CD4-positive, alpha-beta T cell treated with Interleukin-2 at 100 ng/mL for 4 hours (primary cell): ENCODE measurements around the gene TMED9.
A peak's percentile ranks its signal among the peaks of the same experiment; 100 is the strongest.
"Not testable (repeated sequence)": the region's sequence is repeated elsewhere in the genome, so short reads cannot be mapped to it uniquely, and the experiment has no call there.

Experiments used
- DNase-seq: peaks from one replicate; pipeline ENCODE4 v3.0.0-alpha.2; 2020; ENCODE audit warnings: low spot score

Gene TMED9

DNA sequence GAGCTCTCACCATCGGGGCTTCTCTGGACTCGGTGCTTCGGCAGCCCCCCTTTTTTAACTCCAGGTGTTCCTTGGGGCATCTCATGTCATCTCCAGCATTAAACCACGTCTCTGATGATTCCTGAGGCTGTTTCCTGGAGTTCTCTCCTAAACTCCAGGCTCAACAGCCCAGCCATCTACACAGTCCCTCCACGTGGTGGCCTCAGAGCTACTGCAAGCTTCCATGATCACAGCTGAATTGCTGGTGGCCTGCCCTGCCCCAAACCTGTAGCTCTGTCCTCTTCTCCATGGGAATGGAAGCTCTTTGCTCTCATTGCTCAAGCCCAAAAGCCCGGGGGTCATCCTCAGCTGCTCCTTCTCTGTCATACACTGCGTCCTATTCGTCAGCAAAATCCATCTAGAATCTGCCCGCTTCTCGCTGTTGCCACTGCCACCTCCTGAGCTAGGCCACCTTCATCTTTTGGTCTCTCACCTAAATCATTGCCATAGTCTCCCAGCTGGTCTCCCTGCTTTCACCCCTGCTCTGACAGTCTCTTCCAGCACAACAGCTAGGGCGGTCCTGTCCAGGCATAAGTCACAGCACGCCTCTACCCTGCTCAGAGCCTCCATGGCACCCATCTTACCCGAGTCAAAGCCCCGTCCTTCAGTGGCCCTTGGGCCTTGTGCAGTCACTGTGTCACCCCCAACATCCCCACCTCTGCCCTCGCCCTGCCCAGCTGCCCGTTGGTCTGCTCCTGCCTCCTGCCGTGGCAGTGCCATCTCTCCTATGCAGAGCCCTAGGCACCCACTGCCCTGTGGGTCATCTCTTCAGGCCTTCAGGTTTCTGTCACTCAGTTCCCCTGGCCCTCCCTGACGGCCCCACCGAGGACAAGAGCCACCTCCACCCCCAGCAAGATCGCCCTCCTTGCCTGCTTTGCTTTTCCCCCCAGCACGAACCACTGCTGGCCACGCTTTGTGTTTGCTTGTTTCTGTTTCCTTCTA, 14.4 kb downstream of the TMED9 start:
- no peak for DNase-seq

DNA sequence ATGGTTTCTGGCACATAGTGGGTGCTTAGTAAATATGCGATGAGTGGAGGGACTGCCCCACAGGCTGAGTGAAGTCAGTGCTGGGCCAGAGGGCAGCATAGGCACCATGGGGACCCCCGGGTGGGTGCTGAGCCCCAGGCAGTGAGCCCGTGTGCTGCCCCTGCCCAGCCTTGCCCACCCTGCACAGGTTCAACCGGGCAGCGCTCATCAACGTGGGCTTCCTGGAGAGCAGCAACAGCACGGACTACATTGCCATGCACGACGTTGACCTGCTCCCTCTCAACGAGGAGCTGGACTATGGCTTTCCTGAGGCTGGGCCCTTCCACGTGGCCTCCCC, 15.1 kb downstream of the TMED9 start:
- DNase-seq = no peak

DNA sequence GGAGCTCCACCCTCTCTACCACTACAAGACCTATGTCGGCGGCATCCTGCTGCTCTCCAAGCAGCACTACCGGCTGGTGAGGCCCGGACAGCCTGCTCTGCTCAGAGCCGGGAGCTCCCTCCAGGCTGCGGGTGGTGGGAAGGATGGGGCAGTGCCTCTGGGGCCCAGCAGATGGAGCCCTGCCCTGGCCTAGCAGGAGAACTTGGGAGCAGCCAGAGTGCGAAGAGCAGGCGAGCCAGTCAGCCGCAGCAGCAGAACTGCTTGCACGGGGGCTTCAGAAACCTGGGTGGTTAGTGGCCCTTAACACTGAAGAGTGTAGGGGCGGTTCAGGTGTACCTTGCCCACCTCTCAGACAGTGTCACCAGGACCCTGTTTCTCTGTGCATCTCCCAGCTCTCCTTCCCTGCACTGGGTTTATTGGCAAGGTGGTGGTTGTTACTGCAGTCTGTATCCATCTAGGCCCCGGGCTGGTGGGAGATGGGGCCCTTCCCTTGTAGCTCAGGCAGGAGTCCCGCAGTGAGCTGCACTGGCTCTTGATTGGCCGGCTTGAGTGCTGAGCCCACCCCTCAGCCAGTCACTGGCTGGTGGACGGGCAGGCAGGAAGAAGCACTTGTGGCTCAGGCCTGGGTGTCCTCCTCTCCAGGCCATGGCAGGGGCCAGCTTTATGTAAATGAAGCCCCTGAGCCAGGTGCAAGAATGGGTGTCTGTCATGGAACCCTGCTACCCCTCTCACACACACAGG, 15.6 kb downstream of the TMED9 start:
- DNase-seq = peak; percentile 65

DNA sequence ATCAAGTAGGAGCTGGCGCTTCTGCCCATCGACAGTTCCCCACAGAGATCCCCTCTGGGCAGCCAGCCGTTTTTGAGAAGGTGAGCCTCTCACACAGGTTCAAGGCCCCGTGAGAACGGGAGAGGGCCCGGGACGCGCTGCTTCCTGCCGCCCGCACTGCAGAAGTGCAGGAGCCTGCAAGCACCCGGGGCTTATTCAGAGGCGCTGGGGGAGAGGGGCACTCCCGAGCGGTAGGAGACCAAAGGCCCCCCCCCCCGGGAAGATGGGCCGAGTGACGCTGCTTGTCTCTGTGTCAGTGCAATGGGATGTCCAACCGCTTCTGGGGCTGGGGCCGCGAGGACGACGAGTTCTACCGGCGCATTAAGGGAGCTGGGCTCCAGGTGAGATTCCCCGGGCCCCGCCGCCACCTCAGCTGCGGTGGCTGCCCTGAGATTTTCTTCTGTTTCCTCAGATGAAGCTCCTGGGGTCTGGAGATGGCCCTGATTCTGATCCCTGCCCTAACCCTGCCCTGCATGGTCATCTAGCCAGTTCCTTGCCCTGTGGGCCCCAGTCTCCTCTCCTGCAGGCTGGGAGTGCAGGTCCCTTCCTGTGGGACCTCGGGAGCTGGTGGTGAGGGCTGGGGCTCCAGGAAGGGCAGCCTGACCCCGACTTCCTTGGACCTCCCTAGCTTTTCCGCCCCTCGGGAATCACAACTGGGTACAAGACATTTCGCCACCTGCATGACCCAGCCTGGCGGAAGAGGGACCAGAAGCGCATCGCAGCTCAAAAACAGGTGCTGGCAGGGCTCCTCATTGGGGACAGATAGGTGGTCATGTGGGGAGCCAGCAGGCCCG, 16.5 kb downstream of the TMED9 start:
- DNase-seq = no peak

DNA sequence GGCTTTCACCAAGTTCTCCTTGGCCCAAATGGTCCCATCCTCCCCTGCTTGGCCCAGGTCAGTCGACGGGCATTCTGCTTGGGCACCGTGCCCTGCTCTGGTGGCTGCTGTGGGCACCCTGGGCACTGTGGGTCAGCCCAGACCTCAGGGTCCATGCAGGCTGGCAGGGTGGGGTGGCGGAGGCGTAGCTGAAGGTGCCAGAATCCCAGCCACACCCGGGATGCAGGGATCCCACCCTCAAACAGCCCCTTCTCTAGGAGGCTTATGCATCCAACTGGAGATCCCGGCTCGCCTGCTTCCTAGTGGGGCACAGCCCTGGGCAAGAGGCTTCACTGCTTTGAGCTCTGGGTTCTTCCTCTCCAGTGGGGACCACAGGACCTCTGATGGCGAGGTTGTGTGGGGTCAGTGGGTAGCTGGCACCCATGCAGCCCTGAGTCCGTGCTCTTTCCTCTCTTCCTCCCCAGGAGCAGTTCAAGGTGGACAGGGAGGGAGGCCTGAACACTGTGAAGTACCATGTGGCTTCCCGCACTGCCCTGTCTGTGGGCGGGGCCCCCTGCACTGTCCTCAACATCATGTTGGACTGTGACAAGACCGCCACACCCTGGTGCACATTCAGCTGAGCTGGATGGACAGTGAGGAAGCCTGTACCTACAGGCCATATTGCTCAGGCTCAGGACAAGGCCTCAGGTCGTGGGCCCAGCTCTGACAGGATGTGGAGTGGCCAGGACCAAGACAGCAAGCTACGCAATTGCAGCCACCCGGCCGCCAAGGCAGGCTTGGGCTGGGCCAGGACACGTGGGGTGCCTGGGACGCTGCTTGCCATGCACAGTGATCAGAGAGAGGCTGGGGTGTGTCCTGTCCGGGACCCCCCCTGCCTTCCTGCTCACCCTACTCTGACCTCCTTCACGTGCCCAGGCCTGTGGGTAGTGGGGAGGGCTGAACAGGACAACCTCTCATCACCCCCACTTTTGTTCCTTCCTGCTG, 17.4 kb downstream of the TMED9 start:
- no peak for DNase-seq

DNA sequence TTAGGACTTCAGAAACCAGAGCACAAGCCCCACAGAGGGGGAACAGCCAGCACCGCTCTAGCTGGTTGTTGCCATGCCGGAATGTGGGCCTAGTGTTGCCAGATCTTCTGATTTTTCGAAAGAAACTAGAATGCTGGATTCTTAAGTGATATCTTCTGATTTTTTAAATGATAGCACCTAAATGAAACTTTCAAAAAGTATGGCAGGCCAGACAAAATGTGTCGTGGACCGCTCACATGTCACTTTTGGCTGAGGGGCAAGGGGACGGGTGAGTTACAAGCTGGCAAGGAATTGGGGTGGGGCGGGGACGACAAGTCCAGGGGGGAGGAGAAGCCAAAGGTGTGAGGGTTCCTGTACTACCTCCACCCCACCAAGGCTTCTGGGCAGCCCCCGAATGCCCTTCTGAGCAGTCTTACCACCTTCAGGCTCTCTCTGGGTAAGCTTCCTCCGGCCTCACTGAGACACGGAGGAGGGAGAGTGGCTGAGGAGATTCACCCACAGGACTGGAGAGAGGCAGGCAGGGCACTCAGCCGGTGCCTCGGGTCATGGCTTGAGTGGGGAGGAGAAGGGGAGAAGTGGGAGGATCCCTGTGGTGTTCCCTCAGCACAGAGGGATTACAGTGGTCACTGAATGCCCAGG, 18.2 kb downstream of the TMED9 start:
- no peak for DNase-seq

DNA sequence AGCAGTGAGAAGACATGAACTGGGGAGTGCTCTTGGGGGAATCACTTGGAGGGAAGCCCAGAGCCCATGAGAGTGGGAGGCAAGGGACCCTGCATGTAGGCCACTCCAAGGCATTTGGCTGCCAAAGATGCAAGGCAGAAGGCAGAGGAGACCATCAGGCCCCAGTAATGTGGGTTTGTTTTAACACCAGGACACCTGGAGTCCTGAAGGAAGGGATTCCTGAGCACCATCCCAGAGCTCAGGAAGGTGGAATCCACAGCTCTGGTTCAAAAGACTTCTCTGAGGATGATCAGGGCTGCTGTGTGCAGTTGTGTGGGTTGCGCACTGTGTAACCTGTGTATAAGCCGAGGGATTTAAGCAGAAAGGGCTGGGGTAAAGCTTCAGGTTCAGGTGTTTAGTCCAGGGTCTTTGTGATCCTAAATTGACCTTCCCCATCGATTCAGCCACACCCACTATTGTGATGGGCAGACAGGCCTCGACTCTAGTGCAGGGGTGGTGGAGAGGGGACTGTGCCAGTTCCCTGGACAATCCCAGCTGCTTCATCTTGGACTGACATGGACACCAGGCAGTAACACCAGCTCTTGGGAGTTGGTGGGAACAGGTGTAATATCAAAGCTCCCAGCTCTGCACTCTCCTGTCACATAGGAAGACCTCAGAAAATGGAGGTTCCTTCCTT, 18.9 kb downstream of the TMED9 start:
- no peak for DNase-seq

DNA sequence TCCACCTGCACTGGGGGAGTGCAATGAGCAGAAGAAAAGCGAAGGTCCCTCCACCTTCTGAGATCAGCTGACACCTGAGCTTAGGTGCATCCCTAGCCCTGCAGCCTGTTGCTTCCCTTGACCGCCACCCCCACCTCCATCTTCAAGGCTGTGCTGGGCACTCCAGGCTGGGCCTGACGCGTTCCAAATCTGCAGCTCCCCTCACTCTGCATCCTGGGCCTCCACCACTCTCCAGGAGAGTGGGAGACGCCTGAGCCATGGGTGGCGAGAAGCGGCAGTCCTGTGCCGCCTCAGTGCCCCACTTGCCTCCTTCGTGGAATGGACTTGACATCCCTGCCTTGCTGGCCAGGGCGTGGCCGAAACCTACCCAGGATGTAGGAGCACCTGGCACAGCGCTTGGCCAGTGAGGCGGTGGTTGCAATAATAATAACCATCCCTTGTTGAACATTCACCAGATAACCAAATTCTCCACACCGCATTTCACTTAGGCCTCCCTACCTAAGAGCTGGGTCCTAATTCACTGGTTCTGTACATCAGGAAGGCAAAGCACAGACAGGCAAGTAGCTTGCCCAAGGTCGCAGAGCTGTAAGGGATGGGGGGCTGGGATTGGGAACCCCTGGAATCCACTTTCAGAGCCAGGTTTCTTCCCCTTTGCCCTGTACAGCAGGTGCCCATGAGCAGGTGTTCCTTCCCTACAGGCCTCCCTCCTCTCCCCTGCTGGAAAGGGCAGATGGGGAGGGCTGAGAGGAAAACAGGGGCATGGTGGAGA, 19.6 kb downstream of the TMED9 start:
- DNase-seq = no peak

DNA sequence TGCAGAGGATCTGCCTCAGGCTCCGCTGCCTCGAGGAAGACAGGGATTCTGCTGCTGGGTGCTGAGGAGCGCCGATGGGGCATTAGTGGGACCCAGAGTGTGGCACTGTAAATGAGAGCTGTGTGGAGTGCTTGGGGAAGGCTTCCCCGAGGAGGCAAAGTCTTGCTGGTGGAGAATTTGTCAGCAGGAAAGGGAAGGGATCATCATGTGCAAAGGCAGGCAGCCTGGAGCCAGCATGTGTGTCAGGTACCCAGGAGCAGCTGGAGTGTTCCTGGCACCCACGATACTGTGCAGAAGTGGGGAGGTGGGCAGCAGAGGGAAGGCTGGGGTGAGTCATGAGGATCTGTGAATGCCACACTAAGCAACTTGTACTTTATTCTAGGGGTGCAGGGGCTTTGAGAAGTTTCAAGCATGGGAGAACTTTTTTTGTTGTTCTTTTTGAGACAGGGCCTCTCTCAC, 20.2 kb downstream of the TMED9 start:
- DNase-seq = no peak

DNA sequence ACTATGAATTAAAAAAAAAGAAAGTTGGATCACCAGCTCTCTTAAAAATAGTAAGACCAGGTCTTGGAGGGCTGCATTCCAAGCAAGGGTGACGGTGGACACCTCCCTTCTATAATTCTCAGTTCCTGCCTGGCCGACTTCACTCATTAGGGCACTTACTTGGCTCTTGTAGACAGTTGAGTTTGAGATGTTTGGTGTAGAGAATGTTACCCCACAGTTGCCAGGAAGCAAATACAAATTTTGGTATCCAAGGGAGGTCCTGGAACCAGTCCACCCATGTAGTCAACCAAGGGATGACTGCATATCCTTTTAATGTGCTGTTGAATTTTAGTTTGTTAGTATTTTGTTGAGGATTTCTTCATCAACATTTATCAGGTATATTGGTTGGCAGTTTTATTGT, 28.6 kb downstream of the TMED9 start:
- DNase-seq = no peak

DNA sequence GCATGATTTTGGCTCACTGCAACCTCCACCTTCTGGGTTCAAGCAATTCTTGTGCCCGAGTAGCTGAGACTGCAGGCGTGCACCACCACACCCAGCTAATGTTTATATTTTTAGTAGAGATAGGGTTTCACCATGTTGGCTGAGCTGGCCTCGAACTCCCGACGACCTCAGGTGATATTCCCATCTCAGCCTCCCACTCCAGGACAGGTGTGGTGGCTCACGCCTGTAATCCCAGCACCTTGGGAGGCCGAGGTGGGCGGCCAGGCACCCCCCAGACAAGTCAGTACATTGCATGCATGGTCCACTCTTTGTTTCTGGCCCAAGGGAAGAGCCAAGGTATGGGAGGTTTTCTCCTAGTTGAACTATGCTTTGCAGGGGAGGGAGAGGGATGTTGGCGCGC, 32.2 kb downstream of the TMED9 start:
- not testable (repeated sequence) for DNase-seq

DNA sequence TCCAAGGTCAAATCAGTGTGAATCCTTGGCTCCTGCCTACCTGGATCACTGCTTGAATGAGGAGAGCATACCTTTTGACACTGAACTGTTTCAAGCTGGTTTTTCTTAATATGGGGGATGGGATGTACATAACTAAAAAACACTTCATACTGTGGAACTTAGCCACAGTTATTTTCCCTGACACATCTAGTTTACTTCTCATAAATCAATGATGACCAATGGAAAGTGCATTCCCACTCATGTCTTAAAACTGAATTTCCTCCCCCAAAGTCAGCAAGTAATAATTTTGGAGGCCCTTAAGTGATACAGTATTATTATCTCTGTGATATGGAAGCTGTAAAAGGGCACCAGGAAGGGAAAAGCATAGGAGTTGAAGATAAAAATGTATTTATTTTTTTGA, 38.2 kb downstream of the TMED9 start:
- not testable (repeated sequence) for DNase-seq

DNA sequence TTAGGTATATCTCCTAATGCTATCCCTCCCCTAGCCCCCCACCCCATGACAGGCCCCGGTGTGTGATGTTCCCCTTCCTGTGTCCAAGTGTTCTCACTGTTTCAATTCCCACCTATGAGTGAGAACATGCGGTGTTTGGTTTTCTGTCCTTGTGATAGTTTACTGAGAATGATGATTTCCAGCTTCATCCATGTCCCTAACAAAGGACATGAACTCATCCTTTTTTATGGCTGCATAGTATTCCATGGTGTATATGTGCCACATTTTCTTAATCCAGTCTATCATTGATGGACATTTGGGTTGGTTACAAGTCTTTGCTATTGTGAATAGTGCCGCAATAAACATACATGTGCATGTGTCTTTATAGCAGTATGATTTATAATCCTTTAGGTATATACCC, 42.9 kb downstream of the TMED9 start:
- not testable (repeated sequence) for DNase-seq

DNA sequence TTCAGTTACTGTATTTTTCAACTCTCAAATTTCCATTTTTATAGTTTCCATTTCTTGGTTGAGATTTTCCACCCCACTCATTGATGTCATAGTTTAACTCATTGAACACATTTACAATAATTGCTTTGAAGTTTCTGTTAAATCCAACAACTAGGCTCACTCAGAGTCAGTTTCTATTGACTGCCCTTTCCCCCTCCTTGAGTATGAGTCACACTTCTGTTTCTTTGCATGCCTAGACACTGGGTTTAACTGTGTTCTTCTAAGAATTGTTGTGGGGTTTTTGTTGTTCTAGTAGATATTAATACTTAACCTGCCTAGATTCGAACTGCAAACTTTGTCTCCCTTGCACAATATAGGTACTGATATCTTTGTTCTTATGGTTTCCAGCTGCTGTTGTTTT, 53.5 kb downstream of the TMED9 start:
- not testable (repeated sequence) for DNase-seq
